Caki2 (cell line): Measurements from ENCODE around the gene GOLGA6L7. TPM values are rescaled to one million over a fixed set of nuclear protein-coding genes. Genes with fewer than 3 reads are reported as not detected.
A peak's percentile ranks its signal among the peaks of the same experiment; 100 is the strongest.
"Not testable (repeated sequence)": the region's sequence is repeated elsewhere in the genome, so short reads cannot be mapped to it uniquely, and the experiment has no call there.

ENCODE experiments used
- DNase-seq: peaks from one replicate; pipeline ENCODE4 v3.0.0-alpha.2; 2015; ENCODE audit warnings: low read depth
- in situ Hi-C: cut with HindIII; loops from 2 replicates; pipeline ENCODE4 v1.10.0; 2016; ENCODE audit warnings: low sequenced_read_pairs, low pct_unique_long_range_greater_than_20kb, mixed read lengths
- total RNA-seq: library from RNA; depleted of rRNA; stranded (reverse); fragments of >200 nt; shearing (Covaris generic); gene quantifications from 2 replicates; pipeline ENCODE4 v1.2.3, GENCODE V29; 2014; ENCODE audit warnings: low replicate concordance

The GOLGA6L7 gene
- total RNA-seq, 1 experiment from 2014 or later = not detected

DNA sequence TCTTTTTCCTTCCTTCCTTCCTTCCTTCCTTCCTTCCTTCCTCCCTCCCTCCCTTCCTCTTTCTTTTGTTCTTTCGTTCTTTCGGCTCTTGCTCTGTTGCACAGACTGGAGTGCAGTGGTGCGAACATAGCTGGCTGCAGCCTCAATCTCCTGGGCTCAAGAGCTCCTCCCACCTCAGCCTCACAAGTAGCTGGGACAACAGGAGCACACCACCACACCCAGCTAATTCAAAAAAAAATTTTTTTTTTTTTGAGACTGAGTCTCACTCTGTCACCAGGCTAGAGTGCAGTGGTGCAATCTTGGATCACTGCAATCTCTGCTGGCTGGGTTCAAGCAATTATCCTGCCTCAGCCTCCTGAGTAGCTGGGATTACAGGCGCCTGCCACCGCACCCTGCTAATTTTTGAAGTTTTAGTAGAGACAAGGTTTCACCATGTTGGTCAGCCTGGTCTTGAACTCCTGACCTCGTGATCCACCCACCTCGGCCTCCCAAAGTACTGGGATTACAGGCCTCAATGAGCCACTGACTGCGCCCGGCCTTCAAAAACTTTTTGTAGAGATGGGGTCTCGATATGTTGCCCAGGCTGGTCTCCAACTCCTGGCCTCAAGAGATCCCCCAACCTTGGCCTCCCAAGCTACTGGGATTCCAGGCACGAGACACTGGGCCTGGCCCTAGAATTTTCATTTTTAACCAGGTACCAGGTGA is 13.3 kb upstream of the GOLGA6L7 start:
- DNase-seq, in situ Hi-C loops: not testable (repeated sequence)

GRCh38 chr15:28861031-28861534 is 12.6 kb upstream of the GOLGA6L7 start:
- in situ Hi-C loops = no loop called here
- DNase-seq = no peak

- in situ Hi-C loops, DNase-seq: not testable (repeated sequence)
These were observed 6.1 kb upstream of the GOLGA6L7 start for GRCh38 chr15:28854578-28854977.

GRCh38 chr15:28853654-28854053 is 5.2 kb upstream of the GOLGA6L7 start:
- in situ Hi-C loops, DNase-seq: not testable (repeated sequence)

DNA sequence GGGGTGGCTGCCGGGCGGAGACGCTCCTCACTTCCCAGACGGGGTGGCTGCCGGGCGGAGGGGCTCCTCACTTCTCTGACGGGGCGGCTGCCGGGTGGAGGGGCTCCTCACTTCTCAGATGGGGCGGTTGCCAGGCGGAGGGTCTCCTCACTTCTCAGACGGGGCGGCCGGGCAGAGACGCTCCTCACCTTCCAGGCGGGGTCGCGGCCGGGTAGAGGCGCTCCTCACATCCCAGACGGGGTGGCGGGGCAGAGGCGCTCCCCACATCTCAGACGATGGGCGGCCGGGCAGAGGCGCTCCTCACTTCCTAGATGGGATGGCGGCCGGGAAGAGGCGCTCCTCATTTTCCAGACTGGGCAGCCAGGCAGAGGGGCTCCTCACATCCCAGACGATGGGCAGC is 1.3 kb upstream of the GOLGA6L7 start:
- DNase-seq, in situ Hi-C loops: not testable (repeated sequence)

DNA sequence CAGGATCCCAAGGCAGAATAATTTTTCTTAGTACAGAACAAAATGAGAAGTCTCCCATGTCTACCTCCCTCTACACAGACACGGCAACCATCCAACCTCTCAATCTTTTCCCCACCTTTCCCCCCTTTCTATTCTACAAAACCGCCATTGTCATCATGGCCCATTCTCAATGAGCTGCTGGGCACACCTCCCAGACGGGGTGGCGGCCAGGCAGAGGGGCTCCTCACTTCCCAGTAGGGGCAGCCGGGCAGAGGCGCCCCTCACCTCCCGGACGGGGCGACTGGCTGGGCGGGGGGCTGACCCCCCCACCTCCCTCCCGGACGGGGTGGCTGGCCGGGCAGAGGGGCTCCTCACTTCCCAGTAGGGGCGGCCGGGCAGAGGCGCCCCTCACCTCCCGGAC is 827 bp upstream of the GOLGA6L7 start:
- in situ Hi-C loops, DNase-seq: not testable (repeated sequence)

- in situ Hi-C loops, DNase-seq: not testable (repeated sequence)
These were observed 485 bp downstream of the GOLGA6L7 start for GRCh38 chr15:28847959-28848358.

DNA sequence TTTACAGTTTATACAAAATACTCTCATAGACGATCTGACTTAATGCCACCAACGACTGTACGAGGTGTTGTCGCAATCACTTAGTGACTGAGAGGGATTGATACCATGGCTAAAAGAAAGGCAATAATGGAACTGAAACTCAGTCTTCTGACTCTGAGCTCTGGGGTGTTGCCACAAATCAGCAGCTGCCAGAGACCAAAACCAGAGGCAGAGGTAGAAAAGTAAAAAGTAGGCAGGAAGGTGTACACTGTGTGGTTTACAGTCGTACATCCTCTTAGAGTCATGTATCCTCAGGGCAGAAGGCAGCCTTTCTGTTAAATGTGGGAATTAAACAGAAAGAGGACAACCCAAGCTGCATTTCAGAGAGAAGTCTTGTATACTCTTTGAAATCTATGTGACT is 1.2 kb downstream of the GOLGA6L7 start:
- in situ Hi-C loops, DNase-seq: not testable (repeated sequence)

GRCh38 chr15:28844147-28844546 is 4.3 kb downstream of the GOLGA6L7 start:
- in situ Hi-C loops, DNase-seq: not testable (repeated sequence)

GRCh38 chr15:28843520-28843919 is 4.9 kb downstream of the GOLGA6L7 start:
- DNase-seq, in situ Hi-C loops: not testable (repeated sequence)

GRCh38 chr15:28842210-28842609 is 6.2 kb downstream of the GOLGA6L7 start:
- in situ Hi-C loops, DNase-seq: not testable (repeated sequence)

DNA sequence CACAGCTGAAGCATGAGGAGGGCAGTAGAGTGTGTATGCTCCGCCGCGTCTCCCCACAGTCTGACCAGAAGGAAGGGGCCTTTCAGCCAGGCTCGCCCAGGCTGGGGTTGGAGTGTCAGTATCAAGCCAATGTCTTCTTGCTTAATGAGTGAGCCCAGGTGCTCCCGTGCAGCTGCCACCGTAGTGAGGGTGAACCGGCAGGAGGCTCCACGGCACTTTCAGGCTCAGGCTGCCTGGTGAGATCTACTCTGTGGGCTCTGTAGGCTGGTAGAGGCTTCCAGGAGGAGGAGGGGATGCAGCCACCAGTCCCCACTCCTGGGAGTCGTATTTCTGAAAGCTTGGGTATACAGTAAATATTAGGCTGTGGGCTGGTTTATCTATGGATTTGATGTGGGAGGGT is 8.2 kb downstream of the GOLGA6L7 start:
- in situ Hi-C loops, DNase-seq: not testable (repeated sequence)

DNA sequence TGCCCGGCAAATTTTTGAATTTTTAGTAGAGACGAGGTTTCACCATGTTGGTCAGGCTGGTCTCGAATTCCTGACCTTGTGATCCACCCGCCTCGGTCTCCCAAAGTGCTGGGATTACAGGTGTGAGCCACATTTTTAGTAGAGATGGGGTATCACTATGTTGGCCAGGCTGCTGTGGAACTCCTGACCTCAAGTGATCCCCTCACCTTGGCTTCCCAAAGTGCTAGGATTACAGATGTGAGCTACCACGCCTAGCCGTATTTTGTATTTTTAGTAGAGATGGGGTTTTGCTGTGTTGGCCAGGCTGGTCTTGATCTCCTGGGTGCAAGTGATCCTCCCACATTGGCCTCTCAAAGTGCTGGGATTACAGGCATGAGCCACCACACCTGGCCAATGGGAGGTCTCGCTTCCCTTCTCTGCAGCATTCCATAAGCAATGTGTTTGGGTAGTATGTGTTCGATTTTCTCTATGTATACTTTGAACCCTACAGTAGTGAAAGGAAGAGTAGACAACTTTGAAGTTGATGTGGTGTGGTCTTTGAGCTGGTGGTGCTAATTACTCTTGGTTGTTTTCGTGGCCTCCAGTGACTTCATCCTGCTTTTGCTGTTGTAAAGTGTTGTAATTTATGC is 13.4 kb downstream of the GOLGA6L7 start:
- in situ Hi-C loops, DNase-seq: not testable (repeated sequence)

- in situ Hi-C loops = not testable (repeated sequence)
- peak; percentile 91 for DNase-seq
These were observed 16.4 kb downstream of the GOLGA6L7 start for GRCh38 chr15:28831897-28832587.

- in situ Hi-C loops, DNase-seq: not testable (repeated sequence)
These were observed 27.0 kb downstream of the GOLGA6L7 start for GRCh38 chr15:28821420-28821819.

GRCh38 chr15:28819930-28820295 is 28.5 kb downstream of the GOLGA6L7 start:
- DNase-seq, in situ Hi-C loops: not testable (repeated sequence)

GRCh38 chr15:28819019-28819929 is 29.2 kb downstream of the GOLGA6L7 start:
- DNase-seq, in situ Hi-C loops: not testable (repeated sequence)

GRCh38 chr15:28818168-28818567 is 30.3 kb downstream of the GOLGA6L7 start:
- DNase-seq, in situ Hi-C loops: not testable (repeated sequence)
